Mucosa of descending colon (tissue), 3 donors: ENCODE measurements around the gene SSR2. TPM values are rescaled to one million over a fixed set of nuclear protein-coding genes. Genes with fewer than 3 reads are reported as not detected.

ENCODE experiments used
- ATAC-seq: fragments of 200-7000 bp; cut with Tn5 transposase; one replicate; pipeline ENCODE4 v1.9.1; 2020; ENCODE audit warnings: mild to moderate bottlenecking, moderate library complexity
- DNase-seq, 3 donors: peaks; one replicate each; pipeline ENCODE4 v3.0.0-alpha.2; 2020
- H3K36me3 ChIP-seq: fragments of 200-600 bp; one replicate; pipeline ENCODE4 v1.8.0; 2021; ENCODE audit warnings: low read depth, mild to moderate bottlenecking
- H3K4me1 ChIP-seq: fragments of 200-600 bp; one replicate; pipeline ENCODE4 v1.8.0; 2021; ENCODE audit warnings: low read depth, mild to moderate bottlenecking
- H3K4me3 ChIP-seq: fragments of 200-600 bp; one replicate; pipeline ENCODE4 v1.8.0; 2021; ENCODE audit warnings: mild to moderate bottlenecking
- H3K9me3 ChIP-seq: fragments of 200-600 bp; one replicate; pipeline ENCODE4 v1.8.0; 2021; ENCODE audit warnings: mild to moderate bottlenecking
- intact Hi-C, 2 donors: fragments of 100-400 bp; cut with DNase I in 1 of 2; cut with micrococcal nuclease in 1 of 2; formaldehyde crosslinking; loops; one replicate each; pipeline versions ENCODE4 v1.11.0 to v1.11.1; 2022; cut with DNase I, micrococcal nuclease
- total RNA-seq, 3 donors: library from RNA; stranded (reverse); fragmentation: NEBNext Ultra II Directional in 2 of 3; extraction: Animal tissue kit (Norgen Biotek cat#: 25700) in 2 of 3; gene quantifications; one replicate each; pipeline versions ENCODE4 v1.2.1 to v1.2.4, GENCODE V29; 2021 to 2023
- TF ChIP-seq, protein P1 (sequence below): fragments of 200-600 bp; IDR thresholded peaks from one replicate; pipeline ENCODE4 v1.8.0; 2022; ENCODE audit warnings: antibody characterized with exemption, mild to moderate bottlenecking
- donor health status: DM: no; HTN: no; CAD: no; lungs with moderate emphysema.
- donor health status: DM: no; HTN: no; CAD: no.
- donor health status: DM: no; HTN: yes; CAD: no.

SSR2 gene
- total RNA-seq, 3 donors from 2014 or later: 144 to 203 (median 164) TPM

DNA sequence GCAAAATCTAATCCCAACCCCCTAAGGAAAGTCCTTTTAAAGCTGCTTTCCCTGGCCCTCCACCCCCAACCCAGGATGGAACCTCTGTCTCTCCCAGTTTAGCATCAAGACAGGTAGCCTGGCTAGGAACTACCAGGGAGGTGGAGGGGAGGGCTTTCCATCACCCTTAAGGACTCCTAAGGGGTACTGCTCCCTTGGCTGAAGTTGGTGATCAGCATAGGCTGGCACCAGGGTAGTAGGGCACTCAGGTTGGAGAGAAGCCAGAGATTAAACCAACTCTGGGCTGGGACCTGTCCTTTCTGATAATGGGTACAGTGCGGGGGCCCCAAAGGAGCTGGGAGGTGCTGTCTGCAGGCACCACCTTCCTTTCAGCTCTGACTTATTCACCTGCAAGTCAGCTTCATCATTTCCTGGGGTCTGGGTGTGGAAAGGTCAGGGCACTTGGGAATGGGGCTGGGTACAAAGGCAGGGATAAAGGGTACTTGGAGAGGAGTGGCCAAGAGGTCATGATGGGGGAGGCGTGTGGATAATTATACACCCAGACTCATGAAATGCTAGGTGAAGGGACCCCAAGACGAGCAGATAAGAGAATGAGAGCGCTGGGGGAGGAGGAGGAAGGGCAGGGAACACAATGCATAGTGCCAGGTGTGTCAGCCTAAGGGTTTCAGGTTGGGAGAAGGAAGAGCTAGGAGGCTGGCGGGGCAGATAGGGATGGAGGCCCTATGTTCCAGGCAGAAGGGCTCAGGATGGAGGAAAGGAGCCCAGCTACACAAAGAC is 43.6 kb downstream of the SSR2 start:
- intact Hi-C loops: no loop called here
- ATAC-seq: peak; percentile 27

DNA sequence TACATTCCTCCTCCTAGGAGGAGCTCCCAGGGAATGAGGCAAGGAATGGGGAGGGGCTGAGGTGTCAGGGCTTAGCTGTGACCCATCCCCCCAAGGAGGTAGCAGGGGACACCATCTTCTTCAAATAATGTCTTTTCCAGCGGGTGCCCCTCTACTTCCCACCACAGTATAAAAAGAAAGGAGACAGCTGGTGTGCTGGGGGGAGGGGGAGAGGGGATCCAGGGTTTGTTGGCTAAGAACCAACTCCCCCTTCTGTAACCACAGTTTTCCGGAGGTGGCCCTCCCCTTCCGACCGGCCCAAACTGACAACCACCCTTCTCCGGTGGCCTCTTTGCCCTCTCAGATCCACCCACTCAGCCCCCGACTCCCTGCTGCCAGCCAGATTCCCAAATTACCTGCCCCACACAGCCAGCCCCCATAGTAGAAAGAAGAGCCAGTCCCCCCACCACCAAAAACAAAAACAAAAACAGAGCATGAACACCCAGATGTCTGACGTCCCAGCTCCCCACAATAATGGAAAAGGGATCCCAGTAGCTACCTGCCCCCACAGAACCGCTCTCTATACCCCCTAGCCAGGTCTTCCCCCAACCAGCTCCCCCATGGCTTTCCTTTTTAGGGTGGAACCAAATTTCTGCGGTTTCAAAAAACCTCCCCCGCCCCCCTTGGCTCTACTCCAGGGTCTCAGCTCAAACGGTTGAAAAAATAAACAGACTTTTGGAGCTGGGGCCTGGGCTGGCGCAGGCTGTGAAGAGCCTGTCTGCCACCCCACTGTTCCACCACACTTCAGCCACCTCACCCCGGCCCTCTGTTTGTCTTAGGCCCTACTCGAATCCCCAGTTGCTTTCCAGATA is 44.5 kb downstream of the SSR2 start:
- Histone ChIP-seq H3K9me3 (no peaks in the 10 kb centered on the region), H3K36me3 (no peaks in the 10 kb centered on the region), H3K4me3 (no peak overlapping the region), H3K4me1 (peaks cover 26% of the 10 kb centered on the region)
- TF ChIP-seq, protein P1, sequence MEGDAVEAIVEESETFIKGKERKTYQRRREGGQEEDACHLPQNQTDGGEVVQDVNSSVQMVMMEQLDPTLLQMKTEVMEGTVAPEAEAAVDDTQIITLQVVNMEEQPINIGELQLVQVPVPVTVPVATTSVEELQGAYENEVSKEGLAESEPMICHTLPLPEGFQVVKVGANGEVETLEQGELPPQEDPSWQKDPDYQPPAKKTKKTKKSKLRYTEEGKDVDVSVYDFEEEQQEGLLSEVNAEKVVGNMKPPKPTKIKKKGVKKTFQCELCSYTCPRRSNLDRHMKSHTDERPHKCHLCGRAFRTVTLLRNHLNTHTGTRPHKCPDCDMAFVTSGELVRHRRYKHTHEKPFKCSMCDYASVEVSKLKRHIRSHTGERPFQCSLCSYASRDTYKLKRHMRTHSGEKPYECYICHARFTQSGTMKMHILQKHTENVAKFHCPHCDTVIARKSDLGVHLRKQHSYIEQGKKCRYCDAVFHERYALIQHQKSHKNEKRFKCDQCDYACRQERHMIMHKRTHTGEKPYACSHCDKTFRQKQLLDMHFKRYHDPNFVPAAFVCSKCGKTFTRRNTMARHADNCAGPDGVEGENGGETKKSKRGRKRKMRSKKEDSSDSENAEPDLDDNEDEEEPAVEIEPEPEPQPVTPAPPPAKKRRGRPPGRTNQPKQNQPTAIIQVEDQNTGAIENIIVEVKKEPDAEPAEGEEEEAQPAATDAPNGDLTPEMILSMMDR: no peak
- intact Hi-C loops: no loop called here
- no peak for ATAC-seq
- DNase-seq: peak; percentile 71 to 76 (median 72)

More for the DNA sequence above, 43.6 kb downstream of the SSR2 start:
- DNase-seq: no peak
- peaks cover 26% of the 10 kb centered on the region for H3K4me1 ChIP-seq
- no peaks in the 10 kb centered on the region for H3K9me3 ChIP-seq
- TF ChIP-seq, protein P1: no peak
- no peaks in the 10 kb centered on the region for H3K36me3 ChIP-seq
- peak overlapping the region; percentile 74 for H3K4me3 ChIP-seq

DNA sequence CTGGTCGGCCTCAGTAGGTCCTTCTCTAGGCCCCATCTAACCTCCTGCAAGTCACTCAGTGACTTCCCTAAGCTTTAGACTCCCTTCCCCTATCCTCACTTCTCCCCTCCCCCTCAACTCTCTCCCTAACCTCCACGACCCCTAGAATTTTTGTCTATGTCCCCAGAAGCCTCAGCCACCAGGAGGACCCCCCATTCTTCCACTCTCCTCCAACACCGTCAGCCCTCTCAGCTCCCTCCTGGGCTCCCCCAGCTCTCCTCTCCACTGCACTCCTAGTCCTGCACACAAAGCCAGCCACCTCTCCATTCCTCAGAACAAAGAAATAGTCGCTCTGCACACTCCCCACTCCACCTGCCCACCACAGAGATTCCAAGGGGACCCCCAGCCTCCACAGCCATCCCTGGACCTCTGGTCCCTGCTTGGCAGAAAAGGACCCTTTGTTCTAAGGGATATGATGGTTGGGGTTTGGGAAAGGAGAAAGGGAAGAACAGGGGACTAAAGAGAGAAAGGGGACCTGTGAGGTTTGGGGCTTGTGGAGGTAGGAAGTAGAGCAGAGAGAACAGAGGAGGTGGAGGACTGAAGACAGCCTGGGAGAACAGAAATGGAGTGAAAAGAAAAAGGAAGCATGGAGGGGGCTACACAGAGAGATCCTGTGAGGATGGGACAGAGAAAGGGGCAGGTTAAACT is 45.2 kb downstream of the SSR2 start:
- TF ChIP-seq, protein P1: no peak
- H3K36me3 ChIP-seq: no peaks in the 10 kb centered on the region
- peaks cover 26% of the 10 kb centered on the region for H3K4me1 ChIP-seq
- ATAC-seq (no peak), DNase-seq (peak in 1 of 3 donors; percentile 39)
- no peaks in the 10 kb centered on the region for H3K9me3 ChIP-seq
- intact Hi-C loops: no loop called here
- no peak overlapping the region for H3K4me3 ChIP-seq

DNA sequence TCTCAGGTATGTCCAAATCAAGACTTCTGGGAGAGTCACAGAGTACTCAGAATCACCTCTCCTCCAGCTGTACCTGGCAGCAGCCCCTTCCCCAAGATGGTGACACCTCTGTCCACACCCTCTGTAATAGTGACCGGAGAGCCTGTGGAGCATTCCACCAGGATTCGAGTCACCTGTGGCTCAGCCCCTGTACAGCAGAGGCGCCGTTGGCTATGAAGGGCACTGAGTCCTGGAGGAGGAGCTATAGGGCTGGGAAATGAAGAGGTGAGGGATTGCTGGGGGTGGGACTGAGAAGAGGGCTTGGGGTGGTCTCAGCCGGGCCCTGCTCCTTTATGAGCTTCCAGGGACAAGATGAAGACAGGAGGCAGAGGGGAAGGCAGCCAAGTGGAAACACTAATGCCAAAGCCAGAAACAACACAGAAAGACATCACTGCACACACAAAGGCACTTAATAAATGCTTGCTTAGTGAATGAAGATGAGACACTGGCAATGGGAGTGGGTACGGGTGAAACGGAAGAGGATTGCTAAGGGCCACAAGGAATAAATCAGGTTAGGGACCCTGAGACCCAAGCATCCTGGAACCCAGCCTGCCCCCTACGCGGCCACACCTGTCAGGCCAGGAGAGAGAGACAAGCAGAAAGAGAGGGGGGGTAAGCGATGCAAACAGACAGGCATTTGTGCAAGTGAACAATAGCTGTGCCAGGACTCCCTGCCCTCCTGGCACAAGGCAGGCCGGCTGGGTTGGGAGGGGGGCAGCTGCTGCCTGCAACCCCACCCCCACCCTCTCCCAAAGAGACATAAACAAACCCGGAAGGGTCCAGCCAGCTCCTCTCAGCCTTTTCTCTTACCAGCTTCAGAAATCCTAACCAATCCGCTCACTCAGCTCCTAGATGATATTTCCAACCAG is 46.3 kb downstream of the SSR2 start:
- ATAC-seq (no peak), DNase-seq (no peak)
- TF ChIP-seq, protein P1: no peak
- intact Hi-C loops: no loop called here
- Histone ChIP-seq H3K9me3 (no peaks in the 10 kb centered on the region), H3K36me3 (no peaks in the 10 kb centered on the region), H3K4me1 (peaks cover 27% of the 10 kb centered on the region), H3K4me3 (no peak overlapping the region)

DNA sequence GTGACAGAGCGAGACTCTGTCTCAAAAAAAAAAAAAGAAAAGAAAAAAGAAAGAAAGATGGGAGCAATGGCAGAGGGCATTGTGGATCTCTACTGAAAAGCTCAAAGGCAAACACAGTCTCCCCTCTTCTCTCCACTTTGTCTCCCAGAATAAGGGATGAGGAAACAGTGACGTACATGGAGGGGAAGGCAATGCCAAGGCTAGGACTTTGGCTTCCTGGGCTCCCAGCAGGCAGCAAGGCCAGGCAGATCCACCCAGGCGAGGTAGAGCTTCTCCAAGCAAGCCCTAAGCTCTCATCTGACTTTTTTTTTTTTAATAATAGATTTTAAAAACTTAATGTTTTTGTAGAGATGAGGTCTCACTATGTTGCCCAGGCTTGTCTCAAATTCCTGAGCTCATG is 47.0 kb downstream of the SSR2 start:
- Histone ChIP-seq H3K9me3 (no peaks in the 10 kb centered on the region), H3K4me1 (peaks cover 29% of the 10 kb centered on the region), H3K36me3 (no peaks in the 10 kb centered on the region), H3K4me3 (no peak overlapping the region)
- TF ChIP-seq, protein P1: no peak
- ATAC-seq (no peak), DNase-seq (no peak)
- intact Hi-C loops: no loop called here
